EL (cell line): Measurements from ENCODE around the gene LRRC52.

Experiments
- DNase-seq: peaks from one replicate; pipeline ENCODE4 v3.0.0-alpha.2; 2016

The LRRC52 gene, protein sequence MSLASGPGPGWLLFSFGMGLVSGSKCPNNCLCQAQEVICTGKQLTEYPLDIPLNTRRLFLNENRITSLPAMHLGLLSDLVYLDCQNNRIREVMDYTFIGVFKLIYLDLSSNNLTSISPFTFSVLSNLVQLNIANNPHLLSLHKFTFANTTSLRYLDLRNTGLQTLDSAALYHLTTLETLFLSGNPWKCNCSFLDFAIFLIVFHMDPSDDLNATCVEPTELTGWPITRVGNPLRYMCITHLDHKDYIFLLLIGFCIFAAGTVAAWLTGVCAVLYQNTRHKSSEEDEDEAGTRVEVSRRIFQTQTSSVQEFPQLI

DNA sequence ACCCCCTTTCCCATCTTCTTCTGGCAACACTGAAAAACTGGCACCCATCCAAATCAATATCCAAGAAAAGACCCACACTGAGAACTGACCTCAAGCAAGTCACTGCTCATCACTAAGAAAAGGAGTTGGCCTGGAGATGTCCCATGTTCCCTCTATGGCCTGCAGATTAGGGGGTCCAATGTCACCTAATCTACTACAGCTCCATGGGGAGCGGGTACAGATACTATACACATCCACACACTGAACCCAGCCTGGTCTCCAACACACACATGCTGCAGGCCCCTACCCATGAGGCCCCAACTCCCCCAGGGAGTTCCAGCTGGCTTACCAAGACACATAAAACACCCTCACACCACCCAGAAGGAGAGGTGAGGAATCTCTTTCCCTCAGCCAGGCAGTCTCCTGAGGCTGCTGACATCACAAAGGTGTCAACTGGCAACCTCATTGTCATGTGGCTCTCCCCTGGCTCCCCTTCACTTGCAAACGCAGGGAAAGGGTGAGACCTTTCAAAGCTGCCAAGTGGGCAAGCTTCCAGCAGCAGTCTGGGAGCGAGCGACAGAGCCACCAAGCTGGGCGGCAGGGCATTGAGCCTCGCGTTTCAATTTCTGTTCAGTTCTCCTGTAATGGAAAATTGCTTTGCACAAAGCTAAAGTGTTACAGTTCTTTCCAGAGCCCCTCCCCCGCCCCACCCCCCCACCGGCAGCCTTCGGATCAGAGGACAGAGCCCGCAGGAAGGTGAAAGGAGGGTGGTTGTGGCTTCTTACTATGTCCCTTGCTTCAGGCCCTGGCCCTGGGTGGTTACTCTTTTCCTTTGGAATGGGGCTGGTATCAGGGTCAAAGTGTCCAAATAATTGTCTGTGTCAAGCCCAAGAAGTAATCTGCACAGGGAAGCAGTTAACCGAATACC lies at the start of gene LRRC52:
TSS of gene LRRC52 (plus strand) at position 469 of the 907 bp plus-strand sequence. CDS start at position 766, 297 bp downstream.
- DNase-seq, result no peak

- DNase-seq, result no peak
These were observed 48.6 kb upstream of the LRRC52 start for GRCh38 chr1:165494949-165495857.

- DNase-seq, result no peak
These were observed 48.0 kb upstream of the LRRC52 start for GRCh38 chr1:165495858-165496205.

GRCh38 chr1:165496501-165496900 lies 47.3 kb upstream of the LRRC52 start:
- no peak for DNase-seq

- no peak for DNase-seq
These were observed 46.5 kb upstream of the LRRC52 start for GRCh38 chr1:165497069-165498013.

GRCh38 chr1:165501330-165501969 lies 42.4 kb upstream of the LRRC52 start:
- no peak for DNase-seq

- DNase-seq, result peak; percentile 14
These were observed 41.8 kb upstream of the LRRC52 start for GRCh38 chr1:165501970-165502348.

DNA sequence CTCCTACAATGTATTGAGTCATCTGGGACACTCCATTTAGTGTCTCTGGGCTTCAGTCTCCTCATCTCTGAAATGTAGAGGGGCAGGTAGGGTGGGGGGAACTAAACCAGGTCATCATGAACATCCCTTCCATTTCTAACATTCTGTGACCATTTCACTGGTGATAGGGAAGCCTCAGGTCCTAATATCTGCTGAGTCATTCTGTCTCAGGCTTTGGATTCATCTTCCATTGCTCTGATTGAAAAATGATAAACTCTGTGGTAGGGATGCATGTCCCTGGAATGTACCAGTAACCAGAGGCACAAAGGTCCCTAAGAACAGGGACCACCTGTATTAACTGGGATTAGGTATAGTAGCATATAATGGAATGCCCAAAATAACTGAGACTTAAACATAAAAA lies 36.2 kb upstream of the LRRC52 start:
- DNase-seq, result no peak

DNA sequence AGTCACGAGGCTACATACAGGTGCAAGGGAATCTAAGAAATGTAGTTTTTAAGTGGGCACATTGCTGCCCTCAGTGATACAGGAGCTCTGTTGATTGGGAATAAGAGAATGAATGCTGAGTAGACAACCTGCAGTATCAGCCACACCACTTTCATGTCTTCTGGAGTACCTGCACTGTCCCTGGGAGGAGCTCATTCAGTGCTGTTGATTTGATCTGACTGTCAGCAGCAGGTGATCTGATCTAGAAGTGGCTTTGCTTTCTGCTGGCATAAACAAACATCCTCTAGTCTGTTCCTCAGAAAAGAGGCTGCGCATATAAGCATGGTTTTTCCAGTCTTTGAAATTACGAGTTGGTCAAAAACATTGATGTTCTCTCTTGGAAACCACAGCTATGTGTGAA lies 35.5 kb upstream of the LRRC52 start:
- no peak for DNase-seq

DNA sequence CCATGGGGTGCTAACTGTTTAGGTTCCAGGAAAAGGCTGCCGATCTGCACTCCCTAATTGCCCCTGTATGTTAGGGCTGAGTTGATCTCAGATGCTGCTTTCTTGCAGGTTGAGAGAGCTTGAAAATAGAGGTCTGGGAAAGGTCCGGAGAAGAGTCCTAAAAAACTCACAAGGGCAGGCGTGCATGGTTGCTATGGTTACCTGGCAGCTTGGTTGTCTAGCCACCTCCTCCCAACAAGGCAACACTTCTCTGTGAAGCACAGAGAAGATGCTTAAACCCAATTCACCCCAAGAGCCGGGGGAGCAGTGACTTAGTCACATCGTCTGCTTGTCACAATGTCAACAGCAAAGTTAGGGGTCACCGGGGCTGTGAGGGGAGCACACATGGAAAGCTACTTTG lies 31.0 kb upstream of the LRRC52 start:
- no peak for DNase-seq

- no peak for DNase-seq
These were observed 27.3 kb upstream of the LRRC52 start for GRCh38 chr1:165516469-165516868.

- DNase-seq, result no peak
These were observed 23.2 kb upstream of the LRRC52 start for GRCh38 chr1:165520646-165521045.

GRCh38 chr1:165524639-165525285 lies 19.0 kb upstream of the LRRC52 start:
- DNase-seq, result no peak

DNA sequence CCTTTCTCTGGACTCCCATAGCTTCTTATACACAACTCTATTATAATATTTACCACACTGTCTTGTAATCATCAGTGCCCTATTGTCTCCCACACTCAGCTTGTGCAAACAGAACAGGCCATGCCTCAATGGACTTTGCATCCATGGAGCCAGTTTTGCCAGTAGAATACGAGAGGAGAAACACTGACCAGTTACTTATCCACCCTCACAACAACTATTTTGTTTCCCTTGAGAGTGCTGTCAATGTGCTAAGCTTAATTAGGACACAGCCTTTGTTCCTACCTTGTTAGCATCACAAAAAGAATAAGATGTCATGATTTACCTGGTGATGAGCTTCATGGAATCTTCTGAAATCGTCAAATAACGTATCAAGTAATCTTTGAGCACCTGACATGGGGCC lies 18.1 kb upstream of the LRRC52 start:
- DNase-seq, result no peak

DNA sequence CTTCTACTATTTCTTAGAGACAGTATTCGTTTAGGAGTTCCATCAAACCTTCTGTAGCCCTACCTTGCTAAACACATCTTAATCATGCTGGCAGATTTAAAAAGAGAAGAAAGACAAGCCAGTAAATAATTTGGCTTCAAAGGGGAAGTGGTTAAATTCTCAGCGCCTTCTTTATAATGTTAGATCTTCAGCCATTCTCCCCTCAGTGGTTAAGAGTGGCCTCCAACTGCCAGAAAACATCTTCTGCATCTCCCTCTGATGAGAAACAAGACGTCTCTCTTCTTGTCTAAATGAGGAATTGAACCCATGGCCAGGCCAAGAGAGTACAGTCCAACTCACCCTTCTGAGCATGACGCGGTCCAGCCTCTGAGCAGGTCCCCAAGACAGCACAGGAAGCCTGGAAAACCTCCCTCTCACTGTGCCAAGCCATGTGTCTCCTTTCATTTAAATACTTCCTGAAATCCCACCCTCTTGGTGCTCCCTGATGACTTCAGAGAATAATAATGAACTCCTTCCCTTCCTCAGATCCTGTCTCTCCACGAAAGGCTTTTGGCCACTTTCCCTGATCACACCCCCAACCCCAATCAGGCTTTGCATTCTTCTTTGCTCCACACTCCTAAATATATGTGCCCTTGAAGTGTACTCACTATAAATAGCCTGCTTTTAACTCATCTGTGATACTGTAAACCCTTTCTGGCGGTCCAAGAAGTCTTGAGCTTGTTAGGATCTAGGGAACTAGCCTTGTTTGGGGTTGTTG lies 16.4 kb upstream of the LRRC52 start:
- DNase-seq, result no peak

DNA sequence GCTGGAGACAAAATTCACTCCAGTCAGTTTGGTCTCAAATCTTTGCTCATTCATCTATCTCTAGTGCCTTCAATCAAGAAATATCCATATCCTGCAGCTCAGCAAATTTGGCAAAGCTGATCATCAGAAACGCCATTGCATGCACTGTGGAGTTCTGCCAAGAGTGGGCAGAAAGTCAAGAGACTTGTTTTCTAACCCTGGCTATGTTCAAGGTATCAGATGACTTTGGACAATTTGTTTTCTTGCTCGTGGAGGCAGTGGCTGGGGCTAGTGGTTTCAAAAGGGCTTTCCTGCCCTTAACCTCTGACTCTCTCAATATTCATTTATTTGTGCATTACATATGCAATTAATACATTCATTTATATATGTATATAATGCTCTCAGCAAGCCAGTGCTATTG lies 12.8 kb upstream of the LRRC52 start:
- no peak for DNase-seq

GRCh38 chr1:165532053-165532452 lies 11.7 kb upstream of the LRRC52 start:
- DNase-seq, result no peak

DNA sequence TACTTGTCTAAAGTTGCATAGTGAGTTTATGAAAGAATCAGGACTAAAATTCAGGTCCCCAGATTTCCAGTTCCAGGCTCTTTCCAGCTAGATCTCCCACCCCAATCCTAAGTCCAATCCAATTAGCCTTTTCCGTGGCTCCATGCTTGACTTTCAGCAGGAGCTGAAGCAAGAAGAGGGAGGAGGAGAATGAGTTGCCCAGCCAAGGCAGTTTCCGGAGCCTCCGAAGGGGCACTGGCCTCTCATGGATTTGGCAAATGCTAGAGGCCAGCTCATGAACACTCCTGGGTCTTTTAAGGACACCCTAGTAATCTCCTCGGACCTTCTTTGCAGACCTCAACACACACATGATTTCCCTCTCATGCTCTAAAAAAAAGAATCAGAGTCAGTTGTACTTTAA lies 10.5 kb upstream of the LRRC52 start:
- no peak for DNase-seq

DNA sequence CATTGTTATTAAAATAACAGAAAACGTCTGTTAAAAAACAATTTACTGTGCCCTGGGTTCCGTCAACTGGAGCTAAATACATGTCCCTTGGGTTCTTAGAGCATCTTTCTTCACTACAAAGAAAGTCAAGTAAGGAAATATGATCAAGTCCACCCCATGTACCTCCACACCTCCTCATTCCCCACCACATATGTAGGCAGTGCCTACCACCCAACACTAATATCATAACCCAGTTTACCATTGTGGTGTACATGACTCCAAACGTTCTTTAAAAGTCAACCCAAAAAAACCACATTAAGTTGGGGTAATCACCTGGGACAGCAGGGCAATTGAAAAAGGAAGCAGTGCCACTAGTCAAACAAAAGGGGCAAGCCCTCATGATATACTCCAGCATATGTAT lies 7.8 kb upstream of the LRRC52 start:
- no peak for DNase-seq
